Cardiac muscle cell (in vitro differentiated cells and primary cell): Measurements from ENCODE around the gene CCDC144A. TPM values are rescaled to one million over a fixed set of nuclear protein-coding genes. Genes with fewer than 3 reads are reported as not detected.
A peak's percentile ranks its signal among the peaks of the same experiment; 100 is the strongest.
"Not testable (repeated sequence)": the region's sequence is repeated elsewhere in the genome, so short reads cannot be mapped to it uniquely, and the experiment has no call there.

Experiments
- DNase-seq, 2 donors: peaks; one replicate each; pipeline versions ENCODE4 v3.0.0 to v3.0.0-alpha.2; 2010 to 2017; ENCODE audit warnings: low read depth in 1 of 2, low spot score in 1 of 2
- H3K27ac ChIP-seq: fragments of 200-600 bp; sonication (generic); 2 replicates; pipeline ENCODE4 v1.5.1; 2016
- H3K27me3 ChIP-seq: fragments of 200-600 bp; sonication (generic); 2 replicates; pipeline ENCODE4 v1.6.0; 2016; ENCODE audit warnings: control low read depth
- H3K36me3 ChIP-seq: fragments of 200-600 bp; sonication (generic); 2 replicates; pipeline ENCODE4 v1.5.1; 2016; ENCODE audit warnings: control low read depth
- H3K4me1 ChIP-seq: fragments of 200-600 bp; sonication (generic); 2 replicates; pipeline ENCODE4 v1.8.1; 2017; ENCODE audit warnings: low read depth, mild to moderate bottlenecking, mixed run types
- H3K4me3 ChIP-seq: fragments of 200-600 bp; sonication (generic); 2 replicates; pipeline ENCODE4 v1.5.1; 2016; ENCODE audit warnings: mild to moderate bottlenecking
- H3K9me3 ChIP-seq: fragments of 200-600 bp; sonication (generic); 2 replicates; pipeline ENCODE4 v1.5.1; 2017; ENCODE audit warnings: low read depth, mild to moderate bottlenecking, control low read depth
- polyA plus RNA-seq: library from polyadenylated mRNA; unstranded; fragments of >200 nt; fragmentation: Nextera tagmentation; extraction: Ambion mirVana; gene quantifications from 2 replicates; pipeline ENCODE4 v1.2.1, GENCODE V29; 2016
- total RNA-seq: library from RNA; depleted of rRNA; stranded (reverse); fragments of >200 nt; gene quantifications from 2 replicates; pipeline ENCODE4 v1.2.3, GENCODE V29; 2016
- TF ChIP-seq, protein P1 (sequence below): IDR thresholded peaks from 2 replicates; pipeline ENCODE4 v1.5.1; 2012; ENCODE audit warnings: low read depth, mild to moderate bottlenecking, low read length

The CCDC144A gene, protein sequence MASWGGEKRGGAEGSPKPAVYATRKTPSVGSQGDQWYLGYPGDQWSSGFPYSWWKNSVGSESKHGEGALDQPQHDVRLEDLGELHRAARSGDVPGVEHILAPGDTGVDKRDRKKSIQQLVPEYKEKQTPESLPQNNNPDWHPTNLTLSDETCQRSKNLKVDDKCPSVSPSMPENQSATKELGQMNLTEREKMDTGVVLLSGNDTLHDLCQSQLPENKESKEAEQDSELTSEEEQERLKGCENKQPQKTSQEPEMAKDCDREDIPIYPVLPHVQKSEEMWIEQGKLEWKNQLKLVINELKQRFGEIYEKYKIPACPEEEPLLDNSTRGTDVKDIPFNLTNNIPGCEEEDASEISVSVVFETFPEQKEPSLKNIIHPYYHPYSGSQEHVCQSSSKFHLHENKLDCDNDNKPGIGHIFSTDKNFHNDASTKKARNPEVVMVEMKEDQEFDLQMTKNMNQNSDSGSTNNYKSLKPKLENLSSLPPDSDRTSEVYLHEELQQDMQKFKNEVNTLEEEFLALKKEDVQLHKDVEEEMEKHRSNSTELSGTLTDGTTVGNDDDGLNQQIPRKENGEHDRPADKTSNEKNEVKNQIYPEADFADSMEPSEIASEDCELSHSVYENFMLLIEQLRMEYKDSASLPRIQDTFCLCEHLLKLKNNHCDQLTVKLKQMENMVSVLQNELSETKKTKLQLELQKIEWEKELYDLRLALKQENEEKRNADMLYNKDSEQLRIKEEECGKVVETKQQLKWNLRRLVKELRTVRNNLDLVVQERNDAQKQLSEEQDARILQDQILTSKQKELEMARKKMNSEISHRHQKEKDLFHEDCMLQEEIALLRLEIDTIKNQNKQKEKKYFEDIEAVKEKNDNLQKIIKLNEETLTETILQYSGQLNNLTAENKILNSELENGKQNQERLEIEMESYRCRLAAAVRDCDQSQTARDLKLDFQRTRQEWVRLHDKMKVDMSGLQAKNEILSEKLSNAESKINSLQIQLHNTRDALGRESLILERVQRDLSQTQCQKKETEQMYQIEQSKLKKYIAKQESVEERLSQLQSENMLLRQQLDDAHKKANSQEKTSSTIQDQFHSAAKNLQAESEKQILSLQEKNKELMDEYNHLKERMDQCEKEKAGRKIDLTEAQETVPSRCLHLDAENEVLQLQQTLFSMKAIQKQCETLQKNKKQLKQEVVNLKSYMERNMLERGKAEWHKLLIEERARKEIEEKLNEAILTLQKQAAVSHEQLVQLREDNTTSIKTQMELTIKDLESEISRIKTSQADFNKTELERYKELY (N-terminal part only)
- 0.11 and 0.15 TPM in 2 replicates for total RNA-seq
- polyA plus RNA-seq, result 0.24 and 1.1 TPM in 2 replicates

DNA sequence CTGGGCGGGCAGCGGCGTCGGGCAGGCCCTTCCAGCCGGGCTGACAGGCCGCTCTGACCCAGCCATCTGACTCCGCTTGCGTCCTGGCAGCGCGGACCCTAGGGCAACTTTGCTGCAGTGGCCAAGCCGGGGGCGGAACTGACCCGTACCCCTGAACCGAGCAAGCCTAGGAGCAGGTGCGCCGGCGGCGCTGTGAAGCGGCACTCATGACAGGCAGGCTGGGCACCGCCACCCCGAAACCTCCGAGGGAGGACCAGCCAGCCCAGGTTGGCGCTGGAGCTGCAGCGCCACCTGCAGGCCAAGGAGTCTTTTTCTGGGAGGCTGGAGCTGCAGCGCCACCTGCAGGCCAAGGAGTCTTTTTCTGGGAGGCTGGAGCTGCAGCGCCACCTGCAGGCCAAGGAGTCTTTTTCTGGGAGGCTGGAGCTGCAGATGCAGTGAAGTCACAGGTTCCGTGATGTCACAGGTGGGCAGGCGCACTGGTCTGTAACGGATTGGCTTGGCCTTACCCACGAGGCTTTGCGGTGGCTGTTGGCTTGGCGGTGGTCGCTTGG is at the start of gene CCDC144A:
Gene CCDC144A (plus strand): TSS at position 511 of the 551 bp plus-strand sequence. CDS start 160 bp downstream, outside the sequence.
- TF ChIP-seq, protein P1, sequence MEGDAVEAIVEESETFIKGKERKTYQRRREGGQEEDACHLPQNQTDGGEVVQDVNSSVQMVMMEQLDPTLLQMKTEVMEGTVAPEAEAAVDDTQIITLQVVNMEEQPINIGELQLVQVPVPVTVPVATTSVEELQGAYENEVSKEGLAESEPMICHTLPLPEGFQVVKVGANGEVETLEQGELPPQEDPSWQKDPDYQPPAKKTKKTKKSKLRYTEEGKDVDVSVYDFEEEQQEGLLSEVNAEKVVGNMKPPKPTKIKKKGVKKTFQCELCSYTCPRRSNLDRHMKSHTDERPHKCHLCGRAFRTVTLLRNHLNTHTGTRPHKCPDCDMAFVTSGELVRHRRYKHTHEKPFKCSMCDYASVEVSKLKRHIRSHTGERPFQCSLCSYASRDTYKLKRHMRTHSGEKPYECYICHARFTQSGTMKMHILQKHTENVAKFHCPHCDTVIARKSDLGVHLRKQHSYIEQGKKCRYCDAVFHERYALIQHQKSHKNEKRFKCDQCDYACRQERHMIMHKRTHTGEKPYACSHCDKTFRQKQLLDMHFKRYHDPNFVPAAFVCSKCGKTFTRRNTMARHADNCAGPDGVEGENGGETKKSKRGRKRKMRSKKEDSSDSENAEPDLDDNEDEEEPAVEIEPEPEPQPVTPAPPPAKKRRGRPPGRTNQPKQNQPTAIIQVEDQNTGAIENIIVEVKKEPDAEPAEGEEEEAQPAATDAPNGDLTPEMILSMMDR, result peak; percentile 59
- not testable (repeated sequence) for H3K27me3 ChIP-seq, H3K36me3 ChIP-seq, H3K9me3 ChIP-seq, H3K4me3 ChIP-seq, H3K27ac ChIP-seq, H3K4me1 ChIP-seq
- peak in 1 of 2 donors; percentile 76 for DNase-seq

DNA sequence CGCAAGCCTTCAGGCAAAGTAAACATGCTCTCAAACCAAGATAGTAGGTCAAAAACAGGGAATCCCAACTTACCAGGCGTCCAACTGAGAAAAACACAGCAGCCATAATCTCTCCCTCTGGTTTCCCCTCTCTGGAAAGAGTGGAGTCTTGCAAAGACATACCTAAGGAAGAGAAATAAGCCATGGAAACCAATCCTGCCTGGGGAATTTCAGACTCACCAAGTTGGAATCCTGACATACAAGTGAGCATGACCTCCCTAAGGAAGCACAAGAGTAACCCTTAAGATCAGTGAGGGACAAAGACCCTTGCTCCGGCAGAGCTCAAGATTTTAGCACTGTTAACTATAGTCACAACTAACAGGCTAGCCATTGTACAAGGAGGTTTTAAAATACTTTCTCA is 40.5 kb upstream of the CCDC144A start:
- no peaks in the 10 kb centered on the region for H3K36me3 ChIP-seq
- no peaks in the 10 kb centered on the region for H3K9me3 ChIP-seq
- TF ChIP-seq, protein P1, result no peak

DNA sequence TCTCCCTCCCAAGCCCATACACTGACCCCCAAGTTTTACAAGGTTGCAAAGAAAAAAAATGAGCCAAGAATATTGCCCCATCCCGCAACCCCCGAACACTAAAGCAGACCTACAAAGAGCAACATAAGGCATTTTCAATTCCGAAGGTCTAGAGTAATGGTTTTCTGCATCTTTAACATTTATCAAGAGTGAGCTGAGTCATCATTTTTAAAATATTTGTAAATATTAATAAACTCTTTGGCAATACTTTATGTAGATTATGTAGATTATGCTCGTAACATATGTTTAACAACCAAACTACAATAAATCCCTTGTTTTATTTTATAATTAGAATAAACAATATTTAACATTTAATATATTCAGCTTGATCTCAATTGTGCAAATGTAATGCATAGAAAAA is 37.8 kb upstream of the CCDC144A start:
- no peak for DNase-seq
- H3K4me3 ChIP-seq, result peak overlapping the region; percentile 45
- TF ChIP-seq, protein P1, result no peak

More for the DNA sequence above, 40.5 kb upstream of the CCDC144A start:
- H3K27ac ChIP-seq, result no peak overlapping the region
- H3K27me3 ChIP-seq, result no peaks in the 10 kb centered on the region
- no peak for DNase-seq
- H3K4me1 ChIP-seq, result no peaks in the 10 kb centered on the region
- no peak overlapping the region for H3K4me3 ChIP-seq

DNA sequence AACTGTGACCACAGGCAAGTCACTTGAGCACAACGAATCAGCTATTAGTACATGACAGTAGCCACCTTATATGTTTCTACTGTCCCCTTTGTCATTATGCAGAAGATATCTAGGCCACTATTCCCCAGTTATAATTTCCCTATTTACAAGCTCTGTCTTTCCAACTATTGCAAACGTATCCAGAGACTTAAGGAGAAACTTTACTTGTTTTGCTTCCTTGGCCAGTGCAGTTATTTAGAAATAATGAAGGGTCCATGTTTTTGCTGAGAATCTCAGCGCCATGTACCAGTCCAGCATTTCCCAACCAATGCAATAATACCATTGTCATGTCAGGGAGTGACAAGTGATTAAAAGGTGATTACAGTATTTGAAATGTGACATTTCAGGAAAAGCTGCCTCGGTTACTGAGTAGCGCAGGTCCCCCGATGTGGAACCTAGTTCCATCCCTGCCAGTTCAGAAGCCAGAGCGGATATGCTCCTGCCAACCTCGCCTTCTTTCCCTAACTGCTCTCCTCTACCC is 37.1 kb upstream of the CCDC144A start:
- Histone ChIP-seq H3K27me3 (no peaks in the 10 kb centered on the region), H3K4me3 (peak overlapping the region; percentile 45), H3K27ac (peak overlapping the region; percentile 90), H3K4me1 (no peaks in the 10 kb centered on the region), H3K36me3 (no peaks in the 10 kb centered on the region), H3K9me3 (no peaks in the 10 kb centered on the region)
- TF ChIP-seq, protein P1, result no peak
- no peak for DNase-seq

More for the DNA sequence above, 37.8 kb upstream of the CCDC144A start:
- Histone ChIP-seq H3K4me1 (no peaks in the 10 kb centered on the region), H3K27ac (no peak overlapping the region), H3K9me3 (no peaks in the 10 kb centered on the region), H3K27me3 (no peaks in the 10 kb centered on the region), H3K36me3 (no peaks in the 10 kb centered on the region)
